Mucosa of rectum (tissue), 2 donors: Measurements from ENCODE around the gene DRGX.

Experiments used
- H3K27ac ChIP-seq, 2 donors: one replicate each; pipeline ENCODE4 v1.7.0; 2013; ENCODE audit warnings: inconsistent platforms in 2 of 2, low read depth in 2 of 2, low read length in 2 of 2
- H3K27me3 ChIP-seq, 2 donors: one replicate each; pipeline ENCODE4 v1.7.0; 2013; ENCODE audit warnings: low read length in 2 of 2; ENCODE audit not compliant: control insufficient read depth in 2 of 2, insufficient read depth in 2 of 2
- H3K36me3 ChIP-seq, 2 donors: one replicate each; pipeline ENCODE4 v1.7.0; 2013; ENCODE audit warnings: low read length in 2 of 2; ENCODE audit not compliant: control insufficient read depth in 2 of 2, insufficient read depth in 2 of 2
- H3K4me1 ChIP-seq, 2 donors: one replicate each; pipeline ENCODE4 v1.7.0; 2013; ENCODE audit warnings: low read length in 2 of 2, mild to moderate bottlenecking in 1 of 2; ENCODE audit not compliant: control insufficient read depth in 2 of 2, insufficient read depth in 2 of 2
- H3K4me3 ChIP-seq, 2 donors: one replicate each; pipeline ENCODE4 v1.7.0; 2013; ENCODE audit warnings: low read length in 2 of 2
- H3K9ac ChIP-seq, 2 donors: one replicate each; pipeline ENCODE4 v1.7.0; 2013; ENCODE audit warnings: low read length in 2 of 2, low read depth in 1 of 2, mild to moderate bottlenecking in 1 of 2
- H3K9me3 ChIP-seq, 2 donors: one replicate each; pipeline ENCODE4 v1.7.0; 2013; ENCODE audit warnings: low read length in 2 of 2; ENCODE audit not compliant: control insufficient read depth in 2 of 2
- donor health status: healthy.
- donor health status: Normal muscosa, but diverticular disease.

Gene DRGX

GRCh38 chr10:49370326-49371100 lies 25.4 kb downstream of the DRGX start:
- Histone ChIP-seq H3K9me3 (no peaks in the 10 kb centered on the region), H3K4me1 (no peaks in the 10 kb centered on the region), H3K27me3 (no peaks in the 10 kb centered on the region), H3K27ac (no peak overlapping the region), H3K36me3 (no peaks in the 10 kb centered on the region), H3K9ac (no peak overlapping the region), H3K4me3 (no peak overlapping the region)

GRCh38 chr10:49369216-49370162 lies 26.4 kb downstream of the DRGX start:
- Histone ChIP-seq H3K4me3 (no peak overlapping the region), H3K27ac (no peak overlapping the region), H3K9me3 (no peaks in the 10 kb centered on the region), H3K36me3 (no peaks in the 10 kb centered on the region), H3K27me3 (no peaks in the 10 kb centered on the region), H3K9ac (no peak overlapping the region), H3K4me1 (no peaks in the 10 kb centered on the region)

- H3K27me3 ChIP-seq = no peaks in the 10 kb centered on the region
- H3K4me1 ChIP-seq = no peaks in the 10 kb centered on the region
- no peak overlapping the region for H3K9ac ChIP-seq
- H3K9me3 ChIP-seq = no peaks in the 10 kb centered on the region
- H3K27ac ChIP-seq = no peak overlapping the region
- no peak overlapping the region for H3K4me3 ChIP-seq
- H3K36me3 ChIP-seq = no peaks in the 10 kb centered on the region
Measured at GRCh38 chr10:49368256-49368655, 27.6 kb downstream of the DRGX start.

DNA sequence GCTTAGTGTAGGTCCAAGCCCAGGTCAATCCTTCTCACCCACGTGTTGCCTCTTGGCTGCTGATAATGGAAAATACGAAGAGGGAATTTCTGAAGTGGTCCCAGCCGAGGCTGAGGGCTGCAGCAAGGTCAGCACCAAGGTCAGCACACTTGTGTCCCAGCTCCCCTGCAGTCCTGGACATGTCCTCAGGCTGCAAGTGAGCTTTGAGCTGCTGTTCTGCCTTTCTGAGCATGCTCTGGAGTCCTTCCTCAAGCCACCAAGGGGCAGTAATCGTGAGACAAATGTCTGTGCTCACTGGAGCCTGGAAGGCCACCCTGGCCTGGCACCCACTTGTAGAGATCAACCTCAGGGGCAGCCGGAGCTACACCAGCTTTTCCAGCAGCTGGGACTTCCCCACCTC lies 28.3 kb downstream of the DRGX start:
- no peak overlapping the region for H3K27ac ChIP-seq
- no peak overlapping the region for H3K9ac ChIP-seq
- no peaks in the 10 kb centered on the region for H3K9me3 ChIP-seq
- H3K36me3 ChIP-seq = no peaks in the 10 kb centered on the region
- no peaks in the 10 kb centered on the region for H3K4me1 ChIP-seq
- H3K4me3 ChIP-seq = no peak overlapping the region
- no peaks in the 10 kb centered on the region for H3K27me3 ChIP-seq

DNA sequence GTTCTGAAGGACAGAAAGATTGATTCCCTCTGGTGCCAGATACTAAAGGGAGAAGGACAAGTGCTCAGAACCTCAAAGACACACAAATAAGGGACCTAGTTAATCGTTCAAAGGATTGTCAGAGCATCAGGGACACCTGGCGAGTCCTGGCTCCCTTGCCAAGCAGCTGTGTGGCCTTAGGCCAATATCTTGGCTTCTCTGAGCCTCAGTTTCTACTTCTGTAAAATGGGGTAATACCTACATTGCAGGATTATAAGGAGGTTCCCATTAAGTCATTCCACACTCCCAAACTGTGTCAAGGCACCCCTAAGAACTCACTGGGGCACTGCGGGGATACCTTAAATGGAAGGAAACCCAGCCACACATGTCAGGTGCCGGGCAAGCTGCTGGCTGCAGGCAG lies 29.4 kb downstream of the DRGX start:
- no peak overlapping the region for H3K27ac ChIP-seq
- H3K9ac ChIP-seq = no peak overlapping the region
- no peaks in the 10 kb centered on the region for H3K4me1 ChIP-seq
- no peak overlapping the region for H3K4me3 ChIP-seq
- no peaks in the 10 kb centered on the region for H3K27me3 ChIP-seq
- no peaks in the 10 kb centered on the region for H3K36me3 ChIP-seq
- H3K9me3 ChIP-seq = no peaks in the 10 kb centered on the region

DNA sequence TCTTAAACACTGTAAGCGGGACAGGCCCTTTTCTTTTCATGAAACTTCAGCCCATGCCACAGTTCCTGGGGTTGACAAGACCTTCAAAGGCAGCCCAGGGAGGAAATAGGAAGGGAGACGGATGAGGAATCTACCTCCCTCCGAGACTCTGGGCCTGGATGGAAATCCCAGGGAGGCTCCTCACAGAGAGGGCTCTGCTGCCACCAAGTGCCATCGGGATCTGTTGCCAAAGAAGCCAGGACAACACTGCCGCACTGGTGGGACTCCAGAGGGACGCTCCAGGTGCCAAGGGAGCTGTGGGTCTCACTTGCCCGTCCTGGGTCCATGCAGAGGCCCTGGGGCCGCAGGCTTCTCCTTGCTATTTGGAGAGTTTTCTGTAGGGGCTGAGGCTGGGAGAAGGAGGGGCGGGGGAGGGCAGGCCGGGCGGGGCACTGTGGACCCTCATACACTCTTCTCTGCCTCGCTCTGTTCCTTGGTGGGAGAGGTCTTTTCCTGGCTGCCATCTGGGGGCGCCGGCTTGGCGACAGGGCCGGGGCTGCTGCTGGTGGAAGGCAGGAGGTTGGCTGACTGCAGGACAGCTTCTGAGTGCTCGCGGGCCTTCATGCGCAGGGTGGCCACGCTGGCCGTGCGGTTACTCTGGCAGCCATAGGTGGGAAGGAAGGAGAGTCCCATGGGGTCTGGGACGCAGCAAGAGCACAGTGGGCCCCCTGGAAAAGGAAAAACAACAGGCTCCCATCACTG lies 30.0 kb downstream of the DRGX start:
- no peak overlapping the region for H3K9ac ChIP-seq
- H3K27me3 ChIP-seq = no peaks in the 10 kb centered on the region
- H3K4me3 ChIP-seq = no peak overlapping the region
- no peak overlapping the region for H3K27ac ChIP-seq
- H3K9me3 ChIP-seq = no peaks in the 10 kb centered on the region
- no peaks in the 10 kb centered on the region for H3K4me1 ChIP-seq
- no peaks in the 10 kb centered on the region for H3K36me3 ChIP-seq

DNA sequence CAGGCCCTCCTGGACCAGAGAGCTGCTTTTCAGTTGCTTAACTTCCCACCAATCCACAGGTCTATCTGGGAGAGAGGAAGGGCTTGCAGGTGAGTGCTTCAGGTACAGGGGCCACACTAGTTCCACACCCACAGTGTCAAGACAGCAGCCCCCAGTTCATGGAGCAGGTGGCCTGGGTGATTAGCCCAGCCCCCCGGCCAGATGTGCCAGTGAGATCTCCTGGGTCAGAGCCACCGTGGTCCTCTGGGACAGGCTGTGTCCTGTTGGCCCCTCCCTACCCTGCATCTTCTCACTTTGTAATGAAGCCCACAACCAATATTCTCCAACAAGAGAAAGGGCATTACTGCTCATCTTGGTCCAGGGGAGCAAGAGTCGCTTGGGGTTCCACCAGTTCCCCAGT lies 30.6 kb downstream of the DRGX start:
- Histone ChIP-seq H3K9ac (no peak overlapping the region), H3K27me3 (no peaks in the 10 kb centered on the region), H3K27ac (no peak overlapping the region), H3K4me3 (no peak overlapping the region), H3K9me3 (no peaks in the 10 kb centered on the region), H3K36me3 (no peaks in the 10 kb centered on the region), H3K4me1 (no peaks in the 10 kb centered on the region)

- no peaks in the 10 kb centered on the region for H3K4me1 ChIP-seq
- no peak overlapping the region for H3K9ac ChIP-seq
- H3K27ac ChIP-seq = no peak overlapping the region
- no peaks in the 10 kb centered on the region for H3K27me3 ChIP-seq
- H3K36me3 ChIP-seq = no peaks in the 10 kb centered on the region
- no peak overlapping the region for H3K4me3 ChIP-seq
- H3K9me3 ChIP-seq = no peaks in the 10 kb centered on the region
Measured at GRCh38 chr10:49364747-49365146, 31.1 kb downstream of the DRGX start.

DNA sequence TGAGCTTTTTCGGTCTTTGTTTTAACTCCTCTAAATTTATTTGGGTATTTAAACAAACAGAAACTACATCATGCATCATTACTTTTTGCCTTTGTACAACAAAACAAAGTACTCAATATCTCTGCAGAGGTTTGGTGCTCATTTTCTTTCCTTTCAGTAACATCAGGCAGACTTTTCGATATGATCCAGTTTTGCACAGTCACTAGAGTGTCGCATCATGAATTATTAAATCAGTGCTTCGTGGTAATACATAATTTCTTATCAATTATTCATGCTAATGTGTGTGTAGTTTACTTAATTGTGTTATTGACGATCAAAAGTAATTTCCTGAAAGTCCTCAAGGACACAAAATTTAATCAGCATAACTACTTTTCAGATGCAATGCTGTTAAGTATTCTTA lies 31.8 kb downstream of the DRGX start:
- Histone ChIP-seq H3K9ac (no peak overlapping the region), H3K4me1 (no peaks in the 10 kb centered on the region), H3K9me3 (no peaks in the 10 kb centered on the region), H3K36me3 (no peaks in the 10 kb centered on the region), H3K27me3 (no peaks in the 10 kb centered on the region), H3K4me3 (no peak overlapping the region), H3K27ac (no peak overlapping the region)
